ENCODE results near the gene SFRP5. TPM values are rescaled to one million over a fixed set of nuclear protein-coding genes. Genes with fewer than 3 reads are reported as not detected.
A peak's percentile ranks its signal among the peaks of the same experiment; 100 is the strongest.

Gene SFRP5
- total and polyA plus RNA-seq, 2 donors from 2014 or later: 0.22 to 0.31 TPM

- Histone ChIP-seq H3K27me3 (ENCODE audit: control insufficient read depth, insufficient read depth, low read length) (no peaks in the 10 kb centered on the region), H3K4me1 (ENCODE audit: control insufficient read depth in 2 of 3, insufficient read depth in 2 of 3, low read depth in 1 of 3, low read length in 3 of 3) (no peaks in the 10 kb centered on the region), H3K27ac (ENCODE audit: low read depth in 2 of 2, low read length in 2 of 2) (no peak overlapping the region), H3K36me3 (ENCODE audit: control insufficient read depth in 2 of 3, insufficient read depth in 3 of 3, low read length in 3 of 3) (peaks cover 3 to 74% (median 38%) of the 10 kb centered on the region in 3 donors), H3K9me3 (ENCODE audit: control insufficient read depth in 2 of 3, insufficient read depth in 1 of 3, low read length in 3 of 3) (no peaks in the 10 kb centered on the region), H3K9ac (ENCODE audit: low read length in 3 of 3) (no peak overlapping the region), H3K4me3 (ENCODE audit: low read length in 3 of 3) (no peak overlapping the region)
- FAIRE-seq (no peak), DNase-seq (peak in 1 of 5 donors; percentile 41)
- intact Hi-C loops (cut with DNase I): no loop called here
- no peak for TF ChIP-seq CTCF (IDR thresholded peaks at IDR 0.05; ENCODE audit: borderline replicate concordance, extremely low read depth, insufficient read depth)
These were observed 16.1 kb downstream of the SFRP5 start for GRCh38 chr10:97755718-97756117.

- Histone ChIP-seq H3K27ac (ENCODE audit: low read depth in 2 of 2, low read length in 2 of 2) (no peak overlapping the region), H3K27me3 (ENCODE audit: control insufficient read depth, insufficient read depth, low read length) (no peaks in the 10 kb centered on the region), H3K4me3 (ENCODE audit: low read length in 3 of 3) (no peak overlapping the region), H3K9ac (ENCODE audit: low read length in 3 of 3) (no peak overlapping the region), H3K36me3 (ENCODE audit: control insufficient read depth in 2 of 3, insufficient read depth in 3 of 3, low read length in 3 of 3) (peaks cover 4 to 75% (median 46%) of the 10 kb centered on the region in 3 donors), H3K4me1 (ENCODE audit: control insufficient read depth in 2 of 3, insufficient read depth in 2 of 3, low read depth in 1 of 3, low read length in 3 of 3) (no peaks in the 10 kb centered on the region), H3K9me3 (ENCODE audit: control insufficient read depth in 2 of 3, insufficient read depth in 1 of 3, low read length in 3 of 3) (no peaks in the 10 kb centered on the region)
- no peak for FAIRE-seq
- intact Hi-C loops (cut with DNase I): no loop called here
- TF ChIP-seq CTCF (IDR thresholded peaks at IDR 0.05; ENCODE audit: borderline replicate concordance, extremely low read depth, insufficient read depth): no peak
- DNase-seq: no peak
These were observed 17.1 kb downstream of the SFRP5 start for GRCh38 chr10:97754726-97755125.

- Histone ChIP-seq H3K4me1 (ENCODE audit: control insufficient read depth in 2 of 3, insufficient read depth in 2 of 3, low read depth in 1 of 3, low read length in 3 of 3) (no peaks in the 10 kb centered on the region), H3K27me3 (ENCODE audit: control insufficient read depth, insufficient read depth, low read length) (no peaks in the 10 kb centered on the region), H3K4me3 (ENCODE audit: low read length in 3 of 3) (no peak overlapping the region), H3K27ac (ENCODE audit: low read depth in 2 of 2, low read length in 2 of 2) (no peak overlapping the region), H3K9ac (ENCODE audit: low read length in 3 of 3) (no peak overlapping the region), H3K36me3 (ENCODE audit: control insufficient read depth in 2 of 3, insufficient read depth in 3 of 3, low read length in 3 of 3) (peaks cover 4 to 88% (median 57%) of the 10 kb centered on the region in 3 donors), H3K9me3 (ENCODE audit: control insufficient read depth in 2 of 3, insufficient read depth in 1 of 3, low read length in 3 of 3) (no peaks in the 10 kb centered on the region)
- no peak for TF ChIP-seq CTCF (IDR thresholded peaks at IDR 0.05; ENCODE audit: borderline replicate concordance, extremely low read depth, insufficient read depth)
- DNase-seq (no peak), FAIRE-seq (no peak)
- intact Hi-C loops (cut with DNase I): no loop called here
These were observed 18.8 kb downstream of the SFRP5 start for GRCh38 chr10:97752956-97753355.

- Histone ChIP-seq H3K9me3 (ENCODE audit: control insufficient read depth in 2 of 3, insufficient read depth in 1 of 3, low read length in 3 of 3) (no peaks in the 10 kb centered on the region), H3K4me3 (ENCODE audit: low read length in 3 of 3) (no peak overlapping the region), H3K4me1 (ENCODE audit: control insufficient read depth in 2 of 3, insufficient read depth in 2 of 3, low read depth in 1 of 3, low read length in 3 of 3) (peaks cover 0 to 4% (median 0%) of the 10 kb centered on the region in 3 donors), H3K36me3 (ENCODE audit: control insufficient read depth in 2 of 3, insufficient read depth in 3 of 3, low read length in 3 of 3) (peaks cover 7 to 65% (median 56%) of the 10 kb centered on the region in 3 donors), H3K27ac (ENCODE audit: low read depth in 2 of 2, low read length in 2 of 2) (no peak overlapping the region), H3K27me3 (ENCODE audit: control insufficient read depth, insufficient read depth, low read length) (no peaks in the 10 kb centered on the region), H3K9ac (ENCODE audit: low read length in 3 of 3) (no peak overlapping the region)
- no peak for TF ChIP-seq CTCF (IDR thresholded peaks at IDR 0.05; ENCODE audit: borderline replicate concordance, extremely low read depth, insufficient read depth)
- DNase-seq: no peak
- FAIRE-seq: no peak
- intact Hi-C loops (cut with DNase I): no loop called here
These were observed 23.7 kb downstream of the SFRP5 start for GRCh38 chr10:97748116-97748515.
